ENCODE results near the gene RERE. TPM values are rescaled to one million over a fixed set of nuclear protein-coding genes. Genes with fewer than 3 reads are reported as not detected.
A peak's percentile ranks its signal among the peaks of the same experiment; 100 is the strongest.

Gene RERE
- total and polyA plus RNA-seq, 2 experiments from 2014 or later, result 148 to 170 TPM

- H3K4me2 ChIP-seq, result no peak overlapping the region
- no peaks in the 10 kb centered on the region for H3K9me3 Mint-ChIP-seq
- peaks cover 41% of the 10 kb centered on the region for H3K79me2 ChIP-seq (replicated peaks; ENCODE audit: insufficient read depth)
- H3K27me3 Mint-ChIP-seq (ENCODE audit: insufficient read depth, low read depth, poor library complexity), result peaks cover 5% of the 10 kb centered on the region
- no peak for TF ChIP-seq CTCF (conservative IDR thresholded peaks at IDR 0.05; ENCODE audit: low read depth in 2 of 2)
- no peak for TF ChIP-seq REST (IDR thresholded peaks at IDR 0.05; ENCODE audit: unreplicated experiment)
- no peak for TF ChIP-seq ZNF114 (CRISPR knock-in tag; IDR thresholded peaks at IDR 0.05)
- no peak for TF ChIP-seq JUNB (IDR thresholded peaks at IDR 0.05; ENCODE audit: unreplicated experiment)
- no peak for TF ChIP-seq POLR2AphosphoS5 (IDR thresholded peaks at IDR 0.05; ENCODE audit: low read depth)
- no peak for TF ChIP-seq CREB1 (CRISPR knock-in tag; IDR thresholded peaks at IDR 0.05; ENCODE audit: low read depth)
- TF ChIP-seq ETS1 (IDR thresholded peaks at IDR 0.05), result no peak
- no peak for TF ChIP-seq NANOG (IDR thresholded peaks at IDR 0.05; ENCODE audit: borderline replicate concordance)
- H3K9me2 ChIP-seq (ENCODE audit: insufficient read depth), result no peaks in the 10 kb centered on the region
- H3F3A ChIP-seq (replicated peaks; ENCODE audit: low read depth), result no peaks in the 10 kb centered on the region
- H3K36me3 Mint-ChIP-seq (ENCODE audit: low read depth), result peaks cover 32% of the 10 kb centered on the region; the same call in 2 of the 3 replicates
- no peak overlapping the region for H3K4me3 ChIP-seq
- no peaks in the 10 kb centered on the region for H3K27me3 ChIP-seq (ENCODE audit: insufficient read depth)
- no peaks in the 10 kb centered on the region for H3K36me3 ChIP-seq (ENCODE audit: insufficient read depth)
- H3K4me1 Mint-ChIP-seq, result 0 out of 3 replicates have a peak, but pooled peaks cover 4% of the 10 kb centered on the region
- peaks cover 10% of the 10 kb centered on the region; the same call in 1 of the 2 replicates for H4K20me1 ChIP-seq (replicated peaks; ENCODE audit: insufficient read depth)
- H3K4me3 Mint-ChIP-seq, result no peak overlapping the region
- no peak overlapping the region for H2AFZ ChIP-seq
- ATAC-seq (no peak), DNase-seq (ENCODE audit: low spot score) (no peak)
- H3K27ac ChIP-seq (ENCODE audit: low read depth), result no peak overlapping the region
- H3K4me1 ChIP-seq (ENCODE audit: insufficient read depth), result no peaks in the 10 kb centered on the region
- H3K27ac Mint-ChIP-seq, result no peak overlapping the region
These were observed 276.5 kb downstream of the RERE start for GRCh38 chr1:8540971-8541370.

- H3K9me3 Mint-ChIP-seq, result no peaks in the 10 kb centered on the region
- H3K4me3 ChIP-seq, result no peak overlapping the region
- peaks cover 14% of the 10 kb centered on the region; the same call in 1 of the 2 replicates for H4K20me1 ChIP-seq (replicated peaks; ENCODE audit: insufficient read depth)
- H3K79me2 ChIP-seq (replicated peaks; ENCODE audit: insufficient read depth), result peaks cover 47% of the 10 kb centered on the region
- no peaks in the 10 kb centered on the region for H3F3A ChIP-seq (replicated peaks; ENCODE audit: low read depth)
- H3K36me3 Mint-ChIP-seq (ENCODE audit: low read depth), result peaks cover 30% of the 10 kb centered on the region; the same call in 2 of the 3 replicates
- no peaks in the 10 kb centered on the region for H3K4me1 ChIP-seq (ENCODE audit: insufficient read depth)
- DNase-seq (ENCODE audit: low spot score), result no peak
- H3K27me3 Mint-ChIP-seq (ENCODE audit: insufficient read depth, low read depth, poor library complexity), result peaks cover 5% of the 10 kb centered on the region
- no peaks in the 10 kb centered on the region for H3K27me3 ChIP-seq (ENCODE audit: insufficient read depth)
- H3K4me1 Mint-ChIP-seq, result peaks cover 3% of the 10 kb centered on the region; the same call in 1 of the 3 replicates
- peak overlapping the region; percentile 40; the same call in 1 of the 2 replicates for H3K27ac Mint-ChIP-seq
- no peak overlapping the region for H3K27ac ChIP-seq (ENCODE audit: low read depth)
- no peak overlapping the region for H3K4me2 ChIP-seq
- ATAC-seq, result no peak
- no peak overlapping the region for H3K4me3 Mint-ChIP-seq
- H3K36me3 ChIP-seq (ENCODE audit: insufficient read depth), result no peaks in the 10 kb centered on the region
- H2AFZ ChIP-seq, result no peak overlapping the region
- H3K9me2 ChIP-seq (ENCODE audit: insufficient read depth), result no peaks in the 10 kb centered on the region
- TF ChIP-seq ETS1 (IDR thresholded peaks at IDR 0.05) (no peak), STAT1 (IDR thresholded peaks at IDR 0.05; ENCODE audit: unreplicated experiment) (no peak), NANOG (IDR thresholded peaks at IDR 0.05; ENCODE audit: borderline replicate concordance) (no peak), REST (IDR thresholded peaks at IDR 0.05; ENCODE audit: unreplicated experiment) (no peak), JUNB (IDR thresholded peaks at IDR 0.05; ENCODE audit: unreplicated experiment) (no peak), CREB1 (CRISPR knock-in tag; IDR thresholded peaks at IDR 0.05; ENCODE audit: low read depth) (no peak), EZH2phosphoT487 (IDR thresholded peaks at IDR 0.05; ENCODE audit: unreplicated experiment) (no peak), EZH2 (IDR thresholded peaks at IDR 0.05; ENCODE audit: low read depth, unreplicated experiment) (no peak), ZNF114 (CRISPR knock-in tag; IDR thresholded peaks at IDR 0.05) (no peak)
These were observed 277.0 kb downstream of the RERE start for GRCh38 chr1:8540261-8540941.
